ENCODE measurements around the gene ACOXL. TPM values are rescaled to one million over a fixed set of nuclear protein-coding genes. Genes with fewer than 3 reads are reported as not detected.

Gene ACOXL
- total RNA-seq, 1 donor from 2014 or later: 0.58 TPM

DNA sequence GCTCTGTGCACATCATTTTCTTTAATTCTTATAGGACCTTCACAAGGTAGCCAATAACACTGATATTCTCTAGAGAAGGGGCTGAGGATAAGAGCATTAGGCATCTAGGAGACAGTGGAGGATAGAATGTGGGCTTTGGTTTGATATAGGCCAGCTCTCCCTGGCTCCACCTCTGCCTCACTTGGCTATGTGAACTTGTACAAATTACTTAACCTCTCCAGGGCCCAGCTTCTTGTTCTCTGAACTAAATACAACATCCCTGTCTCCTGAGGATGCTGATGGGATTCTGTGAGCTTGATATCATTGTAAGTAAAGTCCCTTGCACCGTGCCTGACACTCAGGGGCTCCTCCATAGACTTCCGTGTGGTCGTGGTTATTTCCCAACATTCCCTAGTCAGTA is 87.3 kb downstream of the ACOXL start:
- H3K4me3 ChIP-seq (ENCODE audit: low read depth, low read length): no peak overlapping the region
- no peak for DNase-seq (ENCODE audit: low read depth)
- TF ChIP-seq, protein P1, sequence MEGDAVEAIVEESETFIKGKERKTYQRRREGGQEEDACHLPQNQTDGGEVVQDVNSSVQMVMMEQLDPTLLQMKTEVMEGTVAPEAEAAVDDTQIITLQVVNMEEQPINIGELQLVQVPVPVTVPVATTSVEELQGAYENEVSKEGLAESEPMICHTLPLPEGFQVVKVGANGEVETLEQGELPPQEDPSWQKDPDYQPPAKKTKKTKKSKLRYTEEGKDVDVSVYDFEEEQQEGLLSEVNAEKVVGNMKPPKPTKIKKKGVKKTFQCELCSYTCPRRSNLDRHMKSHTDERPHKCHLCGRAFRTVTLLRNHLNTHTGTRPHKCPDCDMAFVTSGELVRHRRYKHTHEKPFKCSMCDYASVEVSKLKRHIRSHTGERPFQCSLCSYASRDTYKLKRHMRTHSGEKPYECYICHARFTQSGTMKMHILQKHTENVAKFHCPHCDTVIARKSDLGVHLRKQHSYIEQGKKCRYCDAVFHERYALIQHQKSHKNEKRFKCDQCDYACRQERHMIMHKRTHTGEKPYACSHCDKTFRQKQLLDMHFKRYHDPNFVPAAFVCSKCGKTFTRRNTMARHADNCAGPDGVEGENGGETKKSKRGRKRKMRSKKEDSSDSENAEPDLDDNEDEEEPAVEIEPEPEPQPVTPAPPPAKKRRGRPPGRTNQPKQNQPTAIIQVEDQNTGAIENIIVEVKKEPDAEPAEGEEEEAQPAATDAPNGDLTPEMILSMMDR (IDR thresholded peaks at IDR 0.05; ENCODE audit: insufficient read depth, low read length, poor library complexity, severe bottlenecking): no peak

DNA sequence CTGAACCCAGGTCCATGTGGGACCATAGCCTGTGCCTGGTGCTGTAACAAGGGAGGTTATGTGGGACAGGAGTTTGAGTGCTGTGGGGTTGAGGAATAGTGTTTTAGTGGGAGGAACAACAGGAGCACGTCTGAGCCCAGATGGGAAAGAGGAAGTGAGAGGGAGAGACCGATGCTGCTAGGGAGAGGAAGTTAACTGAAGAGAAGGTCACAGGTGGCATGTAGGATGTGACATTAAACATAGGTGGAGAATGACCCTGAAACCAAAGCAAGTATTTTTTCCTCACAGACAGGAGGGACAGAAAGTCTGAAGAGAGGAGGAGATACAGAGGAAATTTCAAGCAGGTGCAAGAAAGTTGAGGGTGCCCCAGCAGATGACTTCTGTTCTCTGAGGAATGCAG is 87.8 kb downstream of the ACOXL start:
- H3K27me3 ChIP-seq (ENCODE audit: control insufficient read depth, insufficient read depth, low read length): peaks cover 9% of the 10 kb centered on the region
- TF ChIP-seq, protein P1 (IDR thresholded peaks at IDR 0.05; ENCODE audit: insufficient read depth, low read length, poor library complexity, severe bottlenecking): no peak

More for the DNA sequence above, 87.3 kb downstream of the ACOXL start:
- no peaks in the 10 kb centered on the region for H3K36me3 ChIP-seq (ENCODE audit: control insufficient read depth, insufficient read depth, low read length)
- peaks cover 9% of the 10 kb centered on the region for H3K27me3 ChIP-seq (ENCODE audit: control insufficient read depth, insufficient read depth, low read length)

DNA sequence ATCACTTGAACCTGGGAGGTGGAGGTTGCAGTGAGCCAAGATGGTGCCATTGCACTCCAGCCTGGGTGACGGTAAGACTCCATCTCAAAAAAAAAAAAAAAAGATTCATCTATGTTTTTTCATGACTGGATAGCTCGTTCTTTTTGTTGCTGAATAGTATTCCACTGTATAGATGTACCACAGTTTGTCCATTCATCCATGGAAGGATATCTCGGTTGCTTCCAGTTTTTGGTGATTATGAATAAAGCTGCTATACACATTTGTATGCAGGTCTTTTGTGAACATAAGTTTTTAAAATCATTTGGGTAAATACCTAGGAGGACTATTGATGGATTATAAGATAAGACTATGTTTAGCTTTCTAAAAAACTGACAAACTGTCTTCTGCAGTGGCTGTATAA is 90.8 kb downstream of the ACOXL start:
- no peaks in the 10 kb centered on the region for H3K36me3 ChIP-seq (ENCODE audit: control insufficient read depth, insufficient read depth, low read length)
- DNase-seq (ENCODE audit: low read depth): no peak
- H3K4me3 ChIP-seq (ENCODE audit: low read depth, low read length): no peak overlapping the region
- H3K27me3 ChIP-seq (ENCODE audit: control insufficient read depth, insufficient read depth, low read length): peaks cover 11% of the 10 kb centered on the region
- TF ChIP-seq, protein P1 (IDR thresholded peaks at IDR 0.05; ENCODE audit: insufficient read depth, low read length, poor library complexity, severe bottlenecking): no peak

More for the DNA sequence above, 87.8 kb downstream of the ACOXL start:
- Histone ChIP-seq H3K4me3 (ENCODE audit: low read depth, low read length) (no peak overlapping the region), H3K36me3 (ENCODE audit: control insufficient read depth, insufficient read depth, low read length) (no peaks in the 10 kb centered on the region)
- no peak for DNase-seq (ENCODE audit: low read depth)

DNA sequence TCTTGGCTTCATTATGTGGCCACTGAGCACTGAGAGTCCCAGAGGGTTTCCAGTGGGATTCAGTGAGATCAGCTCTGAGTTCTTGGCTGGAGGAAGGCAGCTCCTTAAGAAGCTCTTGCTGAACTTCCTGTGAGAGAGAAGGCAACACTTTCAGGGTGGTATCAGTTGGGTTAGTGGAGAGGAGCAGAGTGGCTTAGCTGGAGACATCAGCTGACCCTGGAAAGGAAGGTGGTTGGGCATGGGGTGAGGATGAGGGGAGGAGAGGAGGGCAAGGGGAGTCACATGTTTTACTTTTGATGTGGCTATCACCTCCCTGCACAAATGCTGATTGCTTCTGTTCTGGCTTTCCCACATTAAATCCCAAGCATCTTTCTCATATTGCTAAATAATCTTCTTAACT is 95.1 kb downstream of the ACOXL start:
- no peak overlapping the region for H3K4me3 ChIP-seq (ENCODE audit: low read depth, low read length)
- no peaks in the 10 kb centered on the region for H3K36me3 ChIP-seq (ENCODE audit: control insufficient read depth, insufficient read depth, low read length)
- no peak for DNase-seq (ENCODE audit: low read depth)
- TF ChIP-seq, protein P1 (IDR thresholded peaks at IDR 0.05; ENCODE audit: insufficient read depth, low read length, poor library complexity, severe bottlenecking): no peak
- H3K27me3 ChIP-seq (ENCODE audit: control insufficient read depth, insufficient read depth, low read length): peaks cover 2% of the 10 kb centered on the region

DNA sequence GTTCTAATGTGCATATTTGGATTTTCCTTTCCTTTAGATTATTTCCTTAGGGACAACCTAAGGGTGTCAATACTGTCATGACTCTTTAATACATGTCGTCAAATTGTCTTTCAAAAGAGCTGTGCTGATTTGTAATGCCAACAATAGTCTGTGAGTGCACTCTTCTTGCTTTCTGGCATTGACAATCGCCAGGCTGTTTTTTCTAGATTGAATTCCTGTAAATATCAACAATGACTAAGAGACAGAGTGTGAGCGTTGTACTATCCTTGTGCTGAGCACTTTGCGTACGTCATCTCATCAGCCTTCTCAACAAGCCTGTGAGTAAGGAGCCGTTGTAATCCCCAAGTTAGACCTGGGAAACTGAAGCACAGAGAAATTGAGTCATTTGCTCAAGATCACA is 96.0 kb downstream of the ACOXL start:
- Histone ChIP-seq H3K4me3 (ENCODE audit: low read depth, low read length) (no peak overlapping the region), H3K36me3 (ENCODE audit: control insufficient read depth, insufficient read depth, low read length) (no peaks in the 10 kb centered on the region), H3K27me3 (ENCODE audit: control insufficient read depth, insufficient read depth, low read length) (peaks cover 2% of the 10 kb centered on the region)
- no peak for DNase-seq (ENCODE audit: low read depth)
- TF ChIP-seq, protein P1 (IDR thresholded peaks at IDR 0.05; ENCODE audit: insufficient read depth, low read length, poor library complexity, severe bottlenecking): no peak

DNA sequence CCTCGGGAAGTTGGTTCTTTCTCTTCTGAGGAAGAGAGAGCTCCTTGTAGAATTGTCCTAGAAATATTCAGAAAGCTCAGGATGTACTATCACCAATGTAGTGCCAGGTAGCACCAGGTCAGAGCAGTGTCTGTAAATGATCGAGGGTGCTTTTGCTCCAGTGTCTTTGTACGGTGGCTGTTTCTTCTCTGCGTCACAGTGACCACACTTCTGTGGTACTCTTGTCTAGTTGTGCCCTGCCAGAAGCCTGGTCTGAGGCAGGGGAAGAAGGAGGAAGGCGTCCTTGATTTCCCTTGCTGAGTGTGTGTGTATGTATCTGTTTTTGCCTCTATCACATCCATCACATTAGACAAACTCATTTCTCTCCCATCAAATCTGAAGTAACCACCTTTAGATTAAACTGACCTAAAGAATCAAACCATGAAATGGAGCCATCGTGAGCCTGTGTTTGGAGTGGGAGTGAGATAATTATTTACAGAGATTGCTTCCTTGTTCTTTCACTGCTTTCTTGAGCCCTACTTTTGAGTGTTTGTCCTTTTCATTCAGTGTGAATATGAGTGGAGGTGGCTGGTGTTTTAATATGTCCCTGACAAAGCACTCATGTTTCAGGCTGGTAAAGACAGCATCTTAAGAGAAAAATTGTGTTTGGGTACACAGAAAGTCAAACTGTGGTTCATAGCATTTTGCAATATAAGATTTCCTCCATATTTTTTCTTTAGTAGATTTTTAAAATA is 97.2 kb downstream of the ACOXL start:
- Histone ChIP-seq H3K27me3 (ENCODE audit: control insufficient read depth, insufficient read depth, low read length) (peaks cover 4% of the 10 kb centered on the region), H3K36me3 (ENCODE audit: control insufficient read depth, insufficient read depth, low read length) (no peaks in the 10 kb centered on the region), H3K4me3 (ENCODE audit: low read depth, low read length) (no peak overlapping the region)
- no peak for DNase-seq (ENCODE audit: low read depth)
- TF ChIP-seq, protein P1 (IDR thresholded peaks at IDR 0.05; ENCODE audit: insufficient read depth, low read length, poor library complexity, severe bottlenecking): no peak

Data from kidney epithelial cell (primary cell).